ENCODE measurements around the gene LRBA.

The LRBA gene

GRCh38 chr4:150578745-150579501 lies 436.2 kb downstream of the LRBA start:
- no peaks in the 10 kb centered on the region for H3K27me3 ChIP-seq (ENCODE audit: control insufficient read depth, low read length)
- H3K9me2 ChIP-seq (replicated peaks; ENCODE audit: control insufficient read depth, low read length), result no peaks in the 10 kb centered on the region
- no peak overlapping the region for H3K4me3 ChIP-seq (ENCODE audit: low read length)
- H4K20me1 ChIP-seq (ENCODE audit: control insufficient read depth, insufficient read depth, low read depth, low read length), result no peaks in the 10 kb centered on the region
- H3K27ac ChIP-seq (ENCODE audit: low read depth, low read length), result no peak overlapping the region
- no peaks in the 10 kb centered on the region for H3K4me1 ChIP-seq (ENCODE audit: control insufficient read depth, low read length)
- H3F3A ChIP-seq (ENCODE audit: control insufficient read depth, insufficient read depth), result no peaks in the 10 kb centered on the region
- H3K36me3 ChIP-seq (ENCODE audit: control insufficient read depth, low read length), result peaks cover 19% of the 10 kb centered on the region
- H3K9me3 ChIP-seq (ENCODE audit: control insufficient read depth, insufficient read depth, low read length), result peaks cover 14% of the 10 kb centered on the region; the same call in 1 of the 2 replicates
- no peak for TF ChIP-seq EZH2phosphoT487 (IDR thresholded peaks at IDR 0.05; ENCODE audit: borderline replicate concordance, low read length)
- TF ChIP-seq CTCF (IDR thresholded peaks at IDR 0.05; ENCODE audit: low read depth, low read length, poor library complexity, severe bottlenecking), result no peak
- no peaks in the 10 kb centered on the region for H3K79me2 ChIP-seq (ENCODE audit: control insufficient read depth, low read length)
- no peak overlapping the region for H3K4me2 ChIP-seq (ENCODE audit: low read length)

GRCh38 chr4:150577796-150578195 lies 437.3 kb downstream of the LRBA start:
- Histone ChIP-seq H4K20me1 (ENCODE audit: control insufficient read depth, insufficient read depth, low read depth, low read length) (no peaks in the 10 kb centered on the region), H3K36me3 (ENCODE audit: control insufficient read depth, low read length) (peaks cover 8% of the 10 kb centered on the region)
- TF ChIP-seq EZH2phosphoT487 (IDR thresholded peaks at IDR 0.05; ENCODE audit: borderline replicate concordance, low read length) (no peak), CTCF (IDR thresholded peaks at IDR 0.05; ENCODE audit: low read depth, low read length, poor library complexity, severe bottlenecking) (no peak)

GRCh38 chr4:150574678-150575077 lies 440.4 kb downstream of the LRBA start:
- Histone ChIP-seq H3K36me3 (ENCODE audit: control insufficient read depth, low read length) (no peaks in the 10 kb centered on the region), H3K27me3 (ENCODE audit: control insufficient read depth, low read length) (no peaks in the 10 kb centered on the region), H4K20me1 (ENCODE audit: control insufficient read depth, insufficient read depth, low read depth, low read length) (no peaks in the 10 kb centered on the region), H3K79me2 (ENCODE audit: control insufficient read depth, low read length) (no peaks in the 10 kb centered on the region), H3K4me3 (ENCODE audit: low read length) (no peak overlapping the region), H3K9me3 (ENCODE audit: control insufficient read depth, insufficient read depth, low read length) (no peaks in the 10 kb centered on the region), H3K9me2 (replicated peaks; ENCODE audit: control insufficient read depth, low read length) (no peaks in the 10 kb centered on the region), H3K27ac (ENCODE audit: low read depth, low read length) (no peak overlapping the region), H3K4me1 (ENCODE audit: control insufficient read depth, low read length) (no peaks in the 10 kb centered on the region), H3K4me2 (ENCODE audit: low read length) (no peak overlapping the region), H3F3A (ENCODE audit: control insufficient read depth, insufficient read depth) (no peaks in the 10 kb centered on the region)
- TF ChIP-seq CTCF (IDR thresholded peaks at IDR 0.05; ENCODE audit: low read depth, low read length, poor library complexity, severe bottlenecking), result no peak
- TF ChIP-seq EZH2phosphoT487 (IDR thresholded peaks at IDR 0.05; ENCODE audit: borderline replicate concordance, low read length), result no peak

More at GRCh38 chr4:150577796-150578195, 437.3 kb downstream of the LRBA start:
- Histone ChIP-seq H3K9me3 (ENCODE audit: control insufficient read depth, insufficient read depth, low read length) (peaks cover 3% of the 10 kb centered on the region; the same call in 1 of the 2 replicates), H3K27ac (ENCODE audit: low read depth, low read length) (no peak overlapping the region), H3K79me2 (ENCODE audit: control insufficient read depth, low read length) (no peaks in the 10 kb centered on the region), H3K9me2 (replicated peaks; ENCODE audit: control insufficient read depth, low read length) (no peaks in the 10 kb centered on the region), H3K27me3 (ENCODE audit: control insufficient read depth, low read length) (no peaks in the 10 kb centered on the region), H3K4me1 (ENCODE audit: control insufficient read depth, low read length) (no peaks in the 10 kb centered on the region), H3F3A (ENCODE audit: control insufficient read depth, insufficient read depth) (no peaks in the 10 kb centered on the region), H3K4me3 (ENCODE audit: low read length) (no peak overlapping the region), H3K4me2 (ENCODE audit: low read length) (no peak overlapping the region)
